Activated CD4-positive, alpha-beta memory T cell treated with anti-CD3 and anti-CD28 coated beads, Interleukin-2, amount 10 ng/mL, durations not matched to agents 7 days and 5 days (primary cell): Measurements from ENCODE around the gene PDGFD. TPM values are rescaled to one million over a fixed set of nuclear protein-coding genes. Genes with fewer than 3 reads are reported as not detected.
"Not testable (repeated sequence)": the region's sequence is repeated elsewhere in the genome, so short reads cannot be mapped to it uniquely, and the experiment has no call there.

Source experiments
- CTCF ChIA-PET: fragments of 350-600 bp; sonication (Branson Sonifier 250); formaldehyde crosslinking; loops from one replicate; lab custom pipeline; 2021; ENCODE audit warnings: antibody characterized with exemption, inconsistent platforms; lab: Charles Lee
- POLR2A ChIA-PET: fragments of 350-600 bp; sonication (Branson Sonifier 250); formaldehyde crosslinking; loops from one replicate; lab custom pipeline; 2021; ENCODE audit warnings: antibody characterized with exemption; lab: Charles Lee
- DNase-seq: peaks from one replicate; pipeline ENCODE4 v3.0.0-alpha.2; 2020
- H3K27ac Mint-ChIP-seq: one replicate; pipeline ENCODE4 v1.8.0; 2021; ENCODE audit warnings: mild to moderate bottlenecking, mixed read lengths
- H3K27me3 Mint-ChIP-seq: one replicate; pipeline ENCODE4 v1.8.0; 2021; ENCODE audit warnings: mixed read lengths
- H3K36me3 Mint-ChIP-seq: one replicate; pipeline ENCODE4 v1.8.0; 2021; ENCODE audit warnings: low read depth, mixed read lengths
- H3K4me1 Mint-ChIP-seq: one replicate; pipeline ENCODE4 v1.8.0; 2021; ENCODE audit warnings: mixed read lengths
- H3K4me3 Mint-ChIP-seq: one replicate; pipeline ENCODE4 v1.8.0; 2021; ENCODE audit warnings: mild to moderate bottlenecking, mixed read lengths
- H3K9me3 Mint-ChIP-seq: one replicate; pipeline ENCODE4 v1.8.0; 2021; ENCODE audit warnings: mixed read lengths
- total RNA-seq, 2 experiments: library from RNA; stranded (reverse); gene quantifications; one replicate each; pipeline ENCODE4 v1.2.3, GENCODE V29; 2021

PDGFD gene
- total RNA-seq, 2 experiments from 2014 or later = not detected

- Mint-ChIP-seq H3K36me3 (no peaks in the 10 kb centered on the region), H3K9me3 (no peaks in the 10 kb centered on the region), H3K27me3 (no peaks in the 10 kb centered on the region), H3K27ac (no peak overlapping the region), H3K4me1 (no peaks in the 10 kb centered on the region), H3K4me3 (no peak overlapping the region)
- ChIA-PET POLR2A (no interaction called here), CTCF (no interaction called here)
- no peak for DNase-seq
Observed at GRCh38 chr11:104053743-104054478, 110.0 kb downstream of the PDGFD start.

GRCh38 chr11:104051778-104052177 lies 112.2 kb downstream of the PDGFD start:
- no peak for DNase-seq
- Mint-ChIP-seq H3K9me3 (no peaks in the 10 kb centered on the region), H3K36me3 (no peaks in the 10 kb centered on the region), H3K4me1 (no peaks in the 10 kb centered on the region), H3K27me3 (no peaks in the 10 kb centered on the region), H3K4me3 (no peak overlapping the region), H3K27ac (no peak overlapping the region)
- POLR2A ChIA-PET = no interaction called here
- CTCF ChIA-PET = no interaction called here

- Mint-ChIP-seq H3K9me3 (no peaks in the 10 kb centered on the region), H3K27ac (no peak overlapping the region), H3K36me3 (no peaks in the 10 kb centered on the region), H3K4me3 (no peak overlapping the region), H3K27me3 (no peaks in the 10 kb centered on the region), H3K4me1 (no peaks in the 10 kb centered on the region)
- DNase-seq = no peak
- ChIA-PET POLR2A (no interaction called here), CTCF (no interaction called here)
Observed at GRCh38 chr11:104049116-104049515, 114.8 kb downstream of the PDGFD start.

GRCh38 chr11:104046858-104047257 lies 117.1 kb downstream of the PDGFD start:
- DNase-seq, POLR2A ChIA-PET, CTCF ChIA-PET, H3K9me3 Mint-ChIP-seq, H3K36me3 Mint-ChIP-seq, H3K4me1 Mint-ChIP-seq, H3K27me3 Mint-ChIP-seq, H3K4me3 Mint-ChIP-seq, H3K27ac Mint-ChIP-seq: not testable (repeated sequence)

GRCh38 chr11:104046331-104046730 lies 117.6 kb downstream of the PDGFD start:
- Mint-ChIP-seq H3K36me3 (no peaks in the 10 kb centered on the region), H3K9me3 (no peaks in the 10 kb centered on the region), H3K27me3 (no peaks in the 10 kb centered on the region), H3K4me1 (no peaks in the 10 kb centered on the region), H3K27ac (no peak overlapping the region), H3K4me3 (no peak overlapping the region)
- CTCF ChIA-PET = no interaction called here
- no peak for DNase-seq
- POLR2A ChIA-PET = no interaction called here

GRCh38 chr11:104043678-104044239 lies 120.2 kb downstream of the PDGFD start:
- ChIA-PET CTCF (no interaction called here), POLR2A (no interaction called here)
- Mint-ChIP-seq H3K4me1 (no peaks in the 10 kb centered on the region), H3K9me3 (no peaks in the 10 kb centered on the region), H3K36me3 (no peaks in the 10 kb centered on the region), H3K4me3 (no peak overlapping the region), H3K27ac (no peak overlapping the region), H3K27me3 (no peaks in the 10 kb centered on the region)
- DNase-seq = no peak

DNA sequence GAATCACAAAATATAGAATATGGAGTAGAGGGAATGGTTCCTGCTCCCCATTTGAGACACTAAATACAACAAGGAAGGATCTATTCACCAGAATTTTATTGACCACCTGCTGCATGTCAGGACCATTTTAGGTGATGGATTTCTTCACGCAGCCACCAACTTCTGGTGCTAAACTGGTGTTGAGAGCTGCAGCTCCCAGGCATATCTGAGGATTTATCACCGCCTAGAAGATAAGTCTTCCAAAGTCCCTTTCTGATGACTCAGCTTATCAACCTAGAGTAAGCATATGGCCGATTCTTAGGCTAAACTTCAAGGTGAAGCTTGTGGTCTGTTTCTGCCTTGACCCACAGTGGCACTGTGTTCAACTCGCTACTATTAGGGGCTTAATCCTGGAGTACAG lies 120.8 kb downstream of the PDGFD start:
- Mint-ChIP-seq H3K36me3 (no peaks in the 10 kb centered on the region), H3K4me3 (no peak overlapping the region), H3K9me3 (no peaks in the 10 kb centered on the region), H3K4me1 (no peaks in the 10 kb centered on the region), H3K27ac (no peak overlapping the region), H3K27me3 (no peaks in the 10 kb centered on the region)
- ChIA-PET CTCF (no interaction called here), POLR2A (no interaction called here)
- no peak for DNase-seq

GRCh38 chr11:104041792-104042191 lies 122.2 kb downstream of the PDGFD start:
- Mint-ChIP-seq H3K36me3 (no peaks in the 10 kb centered on the region), H3K4me3 (no peak overlapping the region), H3K4me1 (no peaks in the 10 kb centered on the region), H3K27ac (no peak overlapping the region), H3K9me3 (peaks cover 2% of the 10 kb centered on the region), H3K27me3 (no peaks in the 10 kb centered on the region)
- CTCF ChIA-PET = no interaction called here
- DNase-seq = no peak
- POLR2A ChIA-PET = no interaction called here

DNA sequence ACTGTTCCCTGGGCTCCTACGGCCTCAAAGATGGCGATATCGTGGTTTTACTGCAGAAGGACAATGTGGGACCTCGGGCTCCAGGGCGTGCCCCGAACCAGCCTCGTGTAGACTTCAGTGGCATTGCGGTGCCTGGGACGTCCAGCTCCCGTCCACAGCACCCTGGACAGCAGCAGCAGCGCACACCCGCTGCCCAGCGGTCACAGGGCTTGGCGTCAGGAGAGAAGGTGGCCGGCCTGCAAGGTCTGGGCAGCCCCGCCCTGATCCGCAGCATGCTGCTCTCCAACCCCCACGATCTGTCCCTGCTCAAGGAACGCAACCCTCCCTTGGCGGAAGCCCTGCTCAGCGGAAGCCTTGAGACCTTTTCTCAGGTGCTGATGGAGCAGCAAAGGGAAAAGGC lies 127.0 kb downstream of the PDGFD start:
- Mint-ChIP-seq H3K36me3 (no peaks in the 10 kb centered on the region), H3K27ac (no peak overlapping the region), H3K27me3 (no peaks in the 10 kb centered on the region), H3K4me3 (no peak overlapping the region), H3K4me1 (no peaks in the 10 kb centered on the region), H3K9me3 (peaks cover 2% of the 10 kb centered on the region)
- POLR2A ChIA-PET = no interaction called here
- DNase-seq = no peak
- CTCF ChIA-PET = no interaction called here

GRCh38 chr11:104036588-104036987 lies 127.4 kb downstream of the PDGFD start, which contains the start of gene DDI1:
TSS of gene DDI1 (plus strand) at chr11:104036640. CDS start at chr11:104036823, 183 bp downstream.
- Mint-ChIP-seq H3K27ac (no peak within 1 kb of the TSS), H3K9me3 (peaks cover 2% of the 10 kb centered on the region), H3K4me1 (no peaks in the 10 kb centered on the region), H3K27me3 (no peaks in the 10 kb centered on the region), H3K4me3 (no peak within 1 kb of the TSS), H3K36me3 (no peaks in the 10 kb centered on the region)
- ChIA-PET CTCF (no interaction called here), POLR2A (no interaction called here)
- no peak for DNase-seq

DNA sequence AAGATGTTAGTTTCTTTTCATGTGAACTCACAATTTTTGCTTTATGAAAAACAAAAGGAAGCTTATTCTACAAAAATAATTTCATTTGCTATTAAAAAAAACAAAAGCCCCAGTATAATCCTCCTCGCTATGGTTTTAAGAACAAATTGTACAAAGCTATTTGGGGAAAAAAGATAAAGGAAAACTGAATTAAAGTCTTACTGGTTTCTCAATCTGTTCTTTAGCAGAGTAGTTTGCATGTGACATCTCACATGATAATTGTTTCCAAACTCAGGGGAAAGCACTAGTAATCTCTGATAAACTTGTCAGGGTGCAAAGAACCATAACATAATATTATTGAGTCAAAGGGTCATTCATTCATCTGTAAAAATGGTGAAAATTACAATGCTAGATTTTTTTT lies 130.4 kb downstream of the PDGFD start:
- H3K36me3 Mint-ChIP-seq = no peaks in the 10 kb centered on the region
- ChIA-PET CTCF (no interaction called here), POLR2A (no interaction called here)
- DNase-seq = no peak
- peaks cover 2% of the 10 kb centered on the region for H3K9me3 Mint-ChIP-seq
- no peaks in the 10 kb centered on the region for H3K4me1 Mint-ChIP-seq
- H3K27me3 Mint-ChIP-seq = no peaks in the 10 kb centered on the region
- H3K27ac Mint-ChIP-seq = no peak overlapping the region
- H3K4me3 Mint-ChIP-seq = no peak overlapping the region

DNA sequence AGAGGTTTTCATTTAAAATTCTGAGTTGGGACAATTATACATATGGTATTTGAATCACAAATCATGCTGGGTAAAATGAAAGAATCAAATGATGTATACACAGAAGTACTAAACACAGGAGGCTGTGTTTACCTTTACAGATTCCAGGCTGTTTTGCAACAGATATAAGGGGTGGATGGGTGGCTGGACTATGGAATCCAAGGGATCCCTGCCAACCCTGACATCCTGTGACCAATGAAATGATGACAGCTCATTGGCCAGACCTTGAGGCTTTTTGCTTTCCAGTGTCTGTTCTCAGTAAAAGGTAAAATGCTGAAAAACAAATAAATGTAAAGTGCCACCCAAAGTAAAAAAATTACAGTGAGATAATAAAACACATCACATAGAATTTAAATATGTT lies 130.8 kb downstream of the PDGFD start:
- H3K27me3 Mint-ChIP-seq = no peaks in the 10 kb centered on the region
- no peaks in the 10 kb centered on the region for H3K36me3 Mint-ChIP-seq
- CTCF ChIA-PET = no interaction called here
- H3K4me3 Mint-ChIP-seq = no peak overlapping the region
- POLR2A ChIA-PET = no interaction called here
- DNase-seq = no peak
- H3K27ac Mint-ChIP-seq = no peak overlapping the region
- H3K9me3 Mint-ChIP-seq = peaks cover 2% of the 10 kb centered on the region
- H3K4me1 Mint-ChIP-seq = no peaks in the 10 kb centered on the region

DNA sequence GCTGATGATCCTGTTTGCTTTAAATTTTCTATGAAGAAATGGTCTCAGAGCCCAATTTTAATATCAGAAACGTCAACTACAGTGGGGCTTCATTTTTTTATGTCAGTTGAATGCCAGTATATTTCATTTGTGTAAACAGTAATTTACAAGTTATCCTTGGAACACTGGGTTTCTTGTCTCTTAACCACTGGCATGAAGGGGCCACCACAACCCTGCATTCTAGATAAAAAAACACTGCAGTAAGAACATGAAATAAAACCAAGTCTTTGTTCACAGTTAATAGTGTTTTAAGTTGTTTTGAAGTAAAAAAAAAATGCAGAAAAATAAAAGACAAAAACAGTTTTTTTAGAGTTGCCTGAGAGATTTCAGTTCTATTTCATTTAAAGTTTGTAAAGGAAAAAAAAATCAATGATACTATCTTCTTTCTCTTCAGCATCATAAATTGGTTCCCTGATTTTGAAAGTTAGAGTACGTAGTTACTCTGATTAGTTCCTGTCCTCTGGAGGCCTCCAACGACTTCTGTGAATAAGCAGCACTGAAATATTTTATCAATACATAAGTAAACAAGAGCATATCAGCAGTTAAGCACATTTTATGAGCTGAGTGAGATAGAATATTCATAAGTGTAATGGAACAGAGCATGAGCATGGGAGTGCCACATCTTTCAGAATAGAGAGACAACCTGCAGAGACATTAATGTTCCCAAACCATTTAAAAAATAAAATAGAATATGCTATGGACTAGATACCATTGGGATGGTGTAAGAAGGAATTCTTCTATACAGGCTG lies 135.3 kb downstream of the PDGFD start:
- ChIA-PET POLR2A (no interaction called here), CTCF (no interaction called here)
- Mint-ChIP-seq H3K9me3 (no peaks in the 10 kb centered on the region), H3K27me3 (no peaks in the 10 kb centered on the region), H3K36me3 (no peaks in the 10 kb centered on the region), H3K4me1 (no peaks in the 10 kb centered on the region), H3K4me3 (no peak overlapping the region), H3K27ac (no peak overlapping the region)
- DNase-seq = no peak
